Epithelial cell of proximal tubule (primary cell): ENCODE results near the gene AGBL4. TPM values are rescaled to one million over a fixed set of nuclear protein-coding genes. Genes with fewer than 3 reads are reported as not detected.

Experiments used
- DNase-seq: peaks from one replicate; pipeline ENCODE4 v3.0.0-alpha.2; 2011; ENCODE audit warnings: low read depth
- H3K4me3 ChIP-seq: 2 replicates; pipeline ENCODE4 v1.5.1; 2011; ENCODE audit warnings: low read depth, mild to moderate bottlenecking, low read length
- total RNA-seq: library from RNA; depleted of rRNA; stranded (reverse); fragments of >200 nt; gene quantifications from 2 replicates; pipeline ENCODE4 v1.2.3, GENCODE V29; 2015
- TF ChIP-seq, protein P1 (sequence below): conservative IDR thresholded peaks from 2 replicates; pipeline ENCODE4 v1.5.1; 2012; ENCODE audit warnings: low read depth, mild to moderate bottlenecking, low read length

The AGBL4 gene
- total RNA-seq, 1 donor from 2014 or later = not detected

DNA sequence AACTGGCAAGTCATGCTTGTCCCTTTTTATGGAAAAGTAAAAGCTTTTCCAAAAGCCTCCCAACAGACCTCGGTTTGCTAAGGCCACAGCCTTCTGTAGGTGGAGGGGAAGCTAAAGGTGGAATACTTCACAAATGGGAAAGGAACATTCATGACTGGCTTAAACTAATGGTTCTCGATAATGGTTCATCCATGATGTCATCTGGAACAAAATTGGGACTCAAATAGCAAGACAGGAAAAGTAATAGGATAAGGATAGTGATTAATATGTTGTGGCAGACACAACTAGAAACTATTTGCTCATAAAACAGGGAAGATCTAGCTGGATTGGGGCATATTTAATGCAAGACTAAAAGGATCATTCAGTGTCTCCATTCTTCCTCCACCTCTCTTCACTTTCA lies 1535.0 kb downstream of the AGBL4 start:
- no peak for DNase-seq
- no peak overlapping the region for H3K4me3 ChIP-seq
- TF ChIP-seq, protein P1, sequence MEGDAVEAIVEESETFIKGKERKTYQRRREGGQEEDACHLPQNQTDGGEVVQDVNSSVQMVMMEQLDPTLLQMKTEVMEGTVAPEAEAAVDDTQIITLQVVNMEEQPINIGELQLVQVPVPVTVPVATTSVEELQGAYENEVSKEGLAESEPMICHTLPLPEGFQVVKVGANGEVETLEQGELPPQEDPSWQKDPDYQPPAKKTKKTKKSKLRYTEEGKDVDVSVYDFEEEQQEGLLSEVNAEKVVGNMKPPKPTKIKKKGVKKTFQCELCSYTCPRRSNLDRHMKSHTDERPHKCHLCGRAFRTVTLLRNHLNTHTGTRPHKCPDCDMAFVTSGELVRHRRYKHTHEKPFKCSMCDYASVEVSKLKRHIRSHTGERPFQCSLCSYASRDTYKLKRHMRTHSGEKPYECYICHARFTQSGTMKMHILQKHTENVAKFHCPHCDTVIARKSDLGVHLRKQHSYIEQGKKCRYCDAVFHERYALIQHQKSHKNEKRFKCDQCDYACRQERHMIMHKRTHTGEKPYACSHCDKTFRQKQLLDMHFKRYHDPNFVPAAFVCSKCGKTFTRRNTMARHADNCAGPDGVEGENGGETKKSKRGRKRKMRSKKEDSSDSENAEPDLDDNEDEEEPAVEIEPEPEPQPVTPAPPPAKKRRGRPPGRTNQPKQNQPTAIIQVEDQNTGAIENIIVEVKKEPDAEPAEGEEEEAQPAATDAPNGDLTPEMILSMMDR = no peak

Other genes with a start within 250 kb of the AGBL4 start
- 1.2 TPM in 1 of 2 replicates, not detected in the other for gene ELAVL4, start 85.0 kb upstream of the AGBL4 start, total RNA-seq